HEK293 (cell line): ENCODE results near the gene PLEKHG7.

ENCODE experiments used
- CTCF ChIP-seq: fragments of 450-650 bp; formaldehyde crosslinking; IDR thresholded peaks from 2 replicates; pipeline ENCODE4 v1.5.1; 2016; ENCODE audit warnings: missing biosample characterization, missing genetic modification characterization
- HOXC10 ChIP-seq: sonication (generic); formaldehyde crosslinking; IDR thresholded peaks from 2 replicates; pipeline ENCODE4 v1.8.1; 2023; ENCODE audit warnings: mild to moderate bottlenecking, missing genetic modification reagents
- KLF1 ChIP-seq: fragments of 450-650 bp; formaldehyde crosslinking; IDR thresholded peaks from 2 replicates; pipeline ENCODE4 v1.5.1; 2016; ENCODE audit warnings: missing biosample characterization, missing genetic modification characterization
- KLF8 ChIP-seq: fragments of 450-650 bp; formaldehyde crosslinking; IDR thresholded peaks from 2 replicates; pipeline ENCODE4 v1.5.1; 2016; ENCODE audit warnings: missing biosample characterization, missing genetic modification characterization
- REST ChIP-seq: fragments of 450-650 bp; formaldehyde crosslinking; IDR thresholded peaks from 2 replicates; pipeline ENCODE4 v1.5.1; 2016; ENCODE audit warnings: missing biosample characterization, missing genetic modification characterization
- YY1 ChIP-seq: fragments of 450-650 bp; formaldehyde crosslinking; IDR thresholded peaks from 2 replicates; pipeline ENCODE4 v1.5.1; 2018; ENCODE audit warnings: missing biosample characterization, missing genetic modification characterization
- ZBTB21 ChIP-seq: fragments of 450-650 bp; formaldehyde crosslinking; IDR thresholded peaks from 2 replicates; pipeline ENCODE4 v1.5.1; 2017; ENCODE audit warnings: missing biosample characterization, missing genetic modification characterization
- ZBTB26 ChIP-seq: fragments of 450-650 bp; formaldehyde crosslinking; optimal IDR thresholded peaks from 2 replicates; pipeline ENCODE3; 2016; ENCODE audit warnings: missing biosample characterization, mild to moderate bottlenecking, missing genetic modification characterization
- ZFP37 ChIP-seq: fragments of 450-650 bp; formaldehyde crosslinking; IDR thresholded peaks from 2 replicates; pipeline ENCODE4 v1.5.1; 2016; ENCODE audit warnings: missing biosample characterization, missing genetic modification characterization
- ZNF266 ChIP-seq: fragments of 450-650 bp; formaldehyde crosslinking; IDR thresholded peaks from 2 replicates; pipeline ENCODE4 v1.5.1; 2016; ENCODE audit warnings: missing biosample characterization, missing genetic modification characterization, low read depth
- ZNF514 ChIP-seq: fragments of 450-650 bp; formaldehyde crosslinking; IDR thresholded peaks from 2 replicates; pipeline ENCODE4 v1.5.1; 2016; ENCODE audit warnings: missing biosample characterization, missing genetic modification characterization
- ZNF549 ChIP-seq: fragments of 450-650 bp; IDR thresholded peaks from 2 replicates; pipeline ENCODE4 v1.5.1; 2018; ENCODE audit warnings: missing biosample characterization, missing genetic modification characterization, mild to moderate bottlenecking, inconsistent platforms, moderate library complexity

- TF ChIP-seq ZFP37 = no peak
- no peak for TF ChIP-seq CTCF (tag by site-specific recombination)
- TF ChIP-seq ZBTB26 (tag by site-specific recombination) = no peak
- TF ChIP-seq REST (tag by site-specific recombination) = no peak
- no peak for TF ChIP-seq ZNF266 (tag by site-specific recombination)
- no peak for TF ChIP-seq KLF8 (tag by site-specific recombination)
- no peak for TF ChIP-seq ZNF514 (tag by site-specific recombination)
- TF ChIP-seq ZNF549 (tag by site-specific recombination) = no peak
- no peak for TF ChIP-seq ZBTB21 (tag by site-specific recombination)
- TF ChIP-seq KLF1 (tag by site-specific recombination) = no peak
- TF ChIP-seq HOXC10 = no peak
- no peak for TF ChIP-seq YY1 (tag by site-specific recombination)
Observed at GRCh38 chr12:92698474-92698873, 4.3 kb upstream of the PLEKHG7 start.
